SIG-M5 (cell line): ENCODE data around the gene SCN4B.

Source experiments
- DNase-seq: peaks from one replicate; lab custom pipeline; 2025; lab: John Stamatoyannopoulos, UW

Gene SCN4B

GRCh38 chr11:118174006-118174567 lies 21.5 kb upstream of the SCN4B start:
- no peak for DNase-seq

- DNase-seq, result no peak
These were observed 19.7 kb upstream of the SCN4B start for GRCh38 chr11:118172356-118172755.

GRCh38 chr11:118171269-118172062 lies 18.8 kb upstream of the SCN4B start:
- DNase-seq, result no peak

- DNase-seq, result no peak
These were observed 18.3 kb upstream of the SCN4B start for GRCh38 chr11:118170882-118171268.

- no peak for DNase-seq
These were observed 17.6 kb upstream of the SCN4B start for GRCh38 chr11:118170231-118170630.

GRCh38 chr11:118169300-118170140 lies 16.9 kb upstream of the SCN4B start:
- DNase-seq, result no peak

GRCh38 chr11:118168751-118169150 lies 16.1 kb upstream of the SCN4B start:
- DNase-seq, result no peak

GRCh38 chr11:118168316-118168715 lies 15.7 kb upstream of the SCN4B start:
- no peak for DNase-seq

- DNase-seq, result no peak
These were observed 15.3 kb upstream of the SCN4B start for GRCh38 chr11:118167906-118168305.

- DNase-seq, result no peak
These were observed 14.6 kb upstream of the SCN4B start for GRCh38 chr11:118167253-118167652.

GRCh38 chr11:118166641-118167040 lies 14.0 kb upstream of the SCN4B start:
- DNase-seq, result no peak

- DNase-seq, result no peak
These were observed 12.3 kb upstream of the SCN4B start for GRCh38 chr11:118164885-118165284.

GRCh38 chr11:118163494-118163893 lies 10.9 kb upstream of the SCN4B start:
- DNase-seq, result no peak

- DNase-seq, result no peak
These were observed 10.2 kb upstream of the SCN4B start for GRCh38 chr11:118162846-118163245.

- DNase-seq, result no peak
These were observed 9.2 kb upstream of the SCN4B start for GRCh38 chr11:118161786-118162185.

- no peak for DNase-seq
These were observed 4.7 kb upstream of the SCN4B start for GRCh38 chr11:118157186-118157895.

GRCh38 chr11:118156531-118157185 lies 4.0 kb upstream of the SCN4B start:
- no peak for DNase-seq

- no peak for DNase-seq
These were observed 3.3 kb upstream of the SCN4B start for GRCh38 chr11:118155776-118156530.

- DNase-seq, result no peak
These were observed 2.0 kb upstream of the SCN4B start for GRCh38 chr11:118154641-118155040.

GRCh38 chr11:118153976-118154375 lies 1.4 kb upstream of the SCN4B start:
- DNase-seq, result no peak

GRCh38 chr11:118153516-118153915 lies 893 bp upstream of the SCN4B start:
- DNase-seq, result no peak
